K562 (cell line): Measurements from ENCODE around the gene ASIC3.

ENCODE experiments used
- BDP1 ChIP-seq: IDR thresholded peaks from 3 replicates; pipeline ENCODE4 v1.6.1; 2011; ENCODE audit not compliant: insufficient read length, insufficient read depth
- CBX2 ChIP-seq: fragments of 200-600 bp; sonication (generic); IDR thresholded peaks from one replicate; pipeline ENCODE4 v1.6.1; 2012; ENCODE audit warnings: mild to moderate bottlenecking, low read length, inconsistent platforms; ENCODE audit not compliant: insufficient read depth, poor library complexity, severe bottlenecking
- E2F3 ChIP-seq: fragments of 250-450 bp; sonication (Bioruptor Pico); IDR thresholded peaks from 2 replicates; pipeline ENCODE4 v1.4.0; 2020; ENCODE audit warnings: mild to moderate bottlenecking
- ELF4 ChIP-seq: fragments of 450-650 bp; formaldehyde crosslinking; IDR thresholded peaks from 2 replicates; pipeline ENCODE4 v1.4.0; 2022; ENCODE audit warnings: missing genetic modification characterization
- MAFK ChIP-seq: IDR thresholded peaks from 2 replicates; pipeline ENCODE4 v1.6.1; 2011; ENCODE audit warnings: low read length, improper control_type of control experiment
- MLLT1 ChIP-seq, 2 experiments: fragments of 450-650 bp; IDR thresholded peaks; 2 replicates each; pipeline ENCODE4 v1.6.1; 2016
- NCOA1 ChIP-seq: fragments of 450-650 bp; IDR thresholded peaks from 2 replicates; pipeline ENCODE4 v1.6.1; 2016; ENCODE audit warnings: low read depth
- SMAD1 ChIP-seq: fragments of 150-350 bp; IDR thresholded peaks from 2 replicates; pipeline ENCODE4 v1.6.1; 2014; ENCODE audit warnings: low read length, low read depth; ENCODE audit not compliant: partially characterized antibody
- STAG1 ChIP-seq: sonication (generic); formaldehyde crosslinking; IDR thresholded peaks from 2 replicates; pipeline ENCODE4 v1.5.0; 2020; ENCODE audit warnings: missing genetic modification reagents, borderline replicate concordance
- U2AF1 ChIP-seq: fragments of 200-400 bp; formaldehyde crosslinking; optimal IDR thresholded peaks from 2 replicates; pipeline ENCODE3; 2017; ENCODE audit warnings: mild to moderate bottlenecking, low read depth, low read length, moderate library complexity
- ZBED1 ChIP-seq: IDR thresholded peaks from 2 replicates; pipeline ENCODE4 v1.6.1; 2014
- ZBTB5 ChIP-seq: fragments of 450-650 bp; IDR thresholded peaks from 2 replicates; pipeline ENCODE4 v1.6.1; 2017; ENCODE audit warnings: antibody characterized with exemption
- ZNF197 ChIP-seq: fragments of 200-800 bp; sonication (Bioruptor generic); IDR thresholded peaks from 2 replicates; pipeline ENCODE4 v1.6.1; 2016; ENCODE audit warnings: low read depth, missing genetic modification characterization, missing compliant biosample characterization
- ZNF778 ChIP-seq: fragments of 450-650 bp; formaldehyde crosslinking; IDR thresholded peaks from 2 replicates; pipeline ENCODE4 v1.4.0; 2020; ENCODE audit warnings: mild to moderate bottlenecking, moderate library complexity

DNA sequence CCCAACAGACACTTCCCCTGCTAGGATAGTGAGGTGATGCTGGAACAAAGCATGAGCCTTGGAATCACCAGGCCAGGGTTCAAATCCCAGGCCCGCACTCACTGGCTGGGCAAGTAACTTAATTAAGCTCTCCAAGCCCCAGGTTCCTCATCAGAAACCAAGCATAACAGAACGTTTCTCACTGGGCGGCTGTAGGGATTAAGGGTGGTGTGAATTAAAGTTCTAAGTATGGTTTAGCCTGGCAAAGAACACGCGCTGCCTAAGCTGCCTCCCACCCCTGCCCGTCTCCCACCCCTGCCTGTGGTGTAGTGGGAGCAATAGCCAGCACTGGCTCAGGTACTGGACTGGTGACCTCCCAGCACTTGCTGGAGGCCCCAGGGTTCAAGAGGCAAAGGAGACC, 16.7 kb downstream of the ASIC3 start:
- no peak for TF ChIP-seq ZNF197 (CRISPR knock-in tag)
- TF ChIP-seq MAFK: no peak
- TF ChIP-seq MLLT1 (IDR thresholded peaks at IDR 0.05): no peak
- no peak for TF ChIP-seq STAG1
- TF ChIP-seq BDP1: no peak
- no peak for TF ChIP-seq SMAD1
- no peak for TF ChIP-seq ZBED1
- no peak for TF ChIP-seq ZBTB5
- TF ChIP-seq CBX2: no peak
- no peak for TF ChIP-seq U2AF1
- no peak for TF ChIP-seq NCOA1
- no peak for TF ChIP-seq E2F3 (CRISPR knock-in tag)
- no peak for TF ChIP-seq ELF4 (CRISPR knock-in tag)
- TF ChIP-seq ZNF778 (CRISPR knock-in tag): no peak
